Activated T-helper 2 cell treated with anti-CD3 and anti-CD28 coated beads, Interferon-gamma antibody, Interleukin-2, Interleukin-4, amounts not matched to agents 10 μg/mL and 5 μg/mL and 100 μg/mL, durations not matched to agents 14 hours and 24 hours and 36 hours (primary cell): ENCODE results near the gene CCPG1. TPM values are rescaled to one million over a fixed set of nuclear protein-coding genes. Genes with fewer than 3 reads are reported as not detected.

ENCODE experiments used
- DNase-seq: peaks from one replicate; pipeline ENCODE4 v3.0.0; 2021; ENCODE audit warnings: low spot score
- H3K27ac Mint-ChIP-seq: one replicate; pipeline ENCODE4 v1.8.0; 2021; ENCODE audit warnings: mixed read lengths
- H3K27me3 Mint-ChIP-seq: one replicate; pipeline ENCODE4 v1.8.0; 2021; ENCODE audit warnings: low read depth, mixed read lengths
- H3K36me3 Mint-ChIP-seq: one replicate; pipeline ENCODE4 v1.8.0; 2021; ENCODE audit warnings: low read depth, mixed read lengths
- H3K4me1 Mint-ChIP-seq: one replicate; pipeline ENCODE4 v1.8.0; 2021; ENCODE audit warnings: low read depth, mixed read lengths
- H3K4me3 Mint-ChIP-seq: one replicate; pipeline ENCODE4 v1.8.0; 2021; ENCODE audit warnings: low read depth, mild to moderate bottlenecking, moderate library complexity, mixed read lengths
- H3K9me3 Mint-ChIP-seq: one replicate; pipeline ENCODE4 v1.8.0; 2021; ENCODE audit warnings: mixed read lengths
- intact Hi-C: fragments of 100-400 bp; cut with micrococcal nuclease; formaldehyde crosslinking; loops from one replicate; pipeline ENCODE4 v1.15.1; 2023
- total RNA-seq: library from RNA; stranded (reverse); gene quantifications from 2 replicates; pipeline ENCODE4 v1.2.3, GENCODE V29; 2022

The CCPG1 gene
- total RNA-seq, 1 donor from 2014 or later, result 9.8 TPM

- Mint-ChIP-seq H3K27ac (no peak overlapping the region), H3K9me3 (no peaks in the 10 kb centered on the region), H3K4me3 (no peak overlapping the region), H3K4me1 (no peaks in the 10 kb centered on the region), H3K27me3 (no peaks in the 10 kb centered on the region), H3K36me3 (peaks cover 40% of the 10 kb centered on the region)
- no peak for DNase-seq
- intact Hi-C loops, result no loop called here
These were observed 73.8 kb downstream of the CCPG1 start for GRCh38 chr15:55334371-55334770.

- H3K4me1 Mint-ChIP-seq, result peaks cover 5% of the 10 kb centered on the region
- no peaks in the 10 kb centered on the region for H3K27me3 Mint-ChIP-seq
- H3K9me3 Mint-ChIP-seq, result no peaks in the 10 kb centered on the region
- intact Hi-C loops, result no loop called here
- no peak overlapping the region for H3K4me3 Mint-ChIP-seq
- H3K36me3 Mint-ChIP-seq, result peaks cover 33% of the 10 kb centered on the region
- no peak overlapping the region for H3K27ac Mint-ChIP-seq
- DNase-seq, result no peak
These were observed 80.8 kb downstream of the CCPG1 start for GRCh38 chr15:55327387-55327786.

- no peaks in the 10 kb centered on the region for H3K9me3 Mint-ChIP-seq
- H3K27me3 Mint-ChIP-seq, result no peaks in the 10 kb centered on the region
- DNase-seq, result no peak
- intact Hi-C loops, result no loop called here
- no peak overlapping the region for H3K27ac Mint-ChIP-seq
- H3K4me3 Mint-ChIP-seq, result no peak overlapping the region
- H3K4me1 Mint-ChIP-seq, result peaks cover 28% of the 10 kb centered on the region
- peaks cover 33% of the 10 kb centered on the region for H3K36me3 Mint-ChIP-seq
These were observed 85.7 kb downstream of the CCPG1 start for GRCh38 chr15:55322467-55322866.

GRCh38 chr15:55320963-55321362, 87.2 kb downstream of the CCPG1 start:
- intact Hi-C loops, result no loop called here
- H3K27ac Mint-ChIP-seq, result no peak overlapping the region
- no peak overlapping the region for H3K4me3 Mint-ChIP-seq
- H3K9me3 Mint-ChIP-seq, result no peaks in the 10 kb centered on the region
- H3K36me3 Mint-ChIP-seq, result peaks cover 42% of the 10 kb centered on the region
- no peaks in the 10 kb centered on the region for H3K27me3 Mint-ChIP-seq
- no peak for DNase-seq
- peaks cover 34% of the 10 kb centered on the region for H3K4me1 Mint-ChIP-seq

GRCh38 chr15:55320238-55320550, 88.0 kb downstream of the CCPG1 start:
- intact Hi-C loops, result no loop called here
- no peak for DNase-seq
- Mint-ChIP-seq H3K4me3 (peak overlapping the region; percentile 71), H3K9me3 (no peaks in the 10 kb centered on the region), H3K27ac (peak overlapping the region; percentile 38), H3K27me3 (no peaks in the 10 kb centered on the region), H3K36me3 (peaks cover 47% of the 10 kb centered on the region), H3K4me1 (peaks cover 41% of the 10 kb centered on the region)

GRCh38 chr15:55319537-55320237, 88.5 kb downstream of the CCPG1 start:
- no peaks in the 10 kb centered on the region for H3K9me3 Mint-ChIP-seq
- peaks cover 46% of the 10 kb centered on the region for H3K4me1 Mint-ChIP-seq
- peak overlapping the region; percentile 100 for H3K4me3 Mint-ChIP-seq
- intact Hi-C loops, result loop anchor here (1.0 to 5.0 kb wide), 6 partner anchors 29 to 178 kb away; partner anchors contain the start of genes CCPG1 and PIERCE2
- H3K36me3 Mint-ChIP-seq, result peaks cover 52% of the 10 kb centered on the region
- DNase-seq, result no peak
- no peaks in the 10 kb centered on the region for H3K27me3 Mint-ChIP-seq
- peak overlapping the region; percentile 98 for H3K27ac Mint-ChIP-seq

- Mint-ChIP-seq H3K9me3 (no peaks in the 10 kb centered on the region), H3K4me1 (peaks cover 52% of the 10 kb centered on the region), H3K27ac (peak within 1 kb of the TSS; percentile 98), H3K36me3 (peaks cover 51% of the 10 kb centered on the region), H3K4me3 (peak within 1 kb of the TSS; percentile 100), H3K27me3 (no peaks in the 10 kb centered on the region)
- intact Hi-C loops, result loop anchor here (1.0 to 5.0 kb wide), 6 partner anchors 28 to 178 kb away; partner anchors contain the start of genes CCPG1 and PIERCE2
- DNase-seq, result peak; percentile 82
These were observed 89.3 kb downstream of the CCPG1 start, which contains the start of the genes PIGB and PIGBOS1 for GRCh38 chr15:55318588-55319494. Gene PIGB, plus strand, starts transcription at chr15:55319222. Its CDS starts 29 bp downstream, at chr15:55319251. Gene PIGBOS1, minus strand, starts transcription at chr15:55319123. Its CDS starts 1,331 bp downstream, at chr15:55317792.

Other genes starting within 250 kb of the CCPG1 start
- 94.0 and 97.0 TPM in 2 replicates for gene RSL24D1, start 211.4 kb downstream of the CCPG1 start, total RNA-seq
- 72.3 and 74.4 TPM in 2 replicates for gene RAB27A, start 118.5 kb downstream of the CCPG1 start, total RNA-seq
- gene PIGBOS1, start 89.2 kb downstream of the CCPG1 start, total RNA-seq, result 9.5 and 12.3 TPM in 2 replicates
- gene PIGB, start 89.1 kb downstream of the CCPG1 start, total RNA-seq, result 19.7 and 21.0 TPM in 2 replicates
- gene PIERCE2, start 136 bp upstream of the CCPG1 start, total RNA-seq, result not detected in 2 replicates
- gene DNAAF4, start 99.9 kb upstream of the CCPG1 start, total RNA-seq, result 0.41 TPM in 1 of 2 replicates, not detected in the other
- 0.02 and 0.11 TPM in 2 replicates for gene PYGO1, start 180.0 kb upstream of the CCPG1 start, total RNA-seq